ENCODE results near the gene MED17.
A peak's percentile ranks its signal among the peaks of the same experiment; 100 is the strongest.

MED17 gene

DNA sequence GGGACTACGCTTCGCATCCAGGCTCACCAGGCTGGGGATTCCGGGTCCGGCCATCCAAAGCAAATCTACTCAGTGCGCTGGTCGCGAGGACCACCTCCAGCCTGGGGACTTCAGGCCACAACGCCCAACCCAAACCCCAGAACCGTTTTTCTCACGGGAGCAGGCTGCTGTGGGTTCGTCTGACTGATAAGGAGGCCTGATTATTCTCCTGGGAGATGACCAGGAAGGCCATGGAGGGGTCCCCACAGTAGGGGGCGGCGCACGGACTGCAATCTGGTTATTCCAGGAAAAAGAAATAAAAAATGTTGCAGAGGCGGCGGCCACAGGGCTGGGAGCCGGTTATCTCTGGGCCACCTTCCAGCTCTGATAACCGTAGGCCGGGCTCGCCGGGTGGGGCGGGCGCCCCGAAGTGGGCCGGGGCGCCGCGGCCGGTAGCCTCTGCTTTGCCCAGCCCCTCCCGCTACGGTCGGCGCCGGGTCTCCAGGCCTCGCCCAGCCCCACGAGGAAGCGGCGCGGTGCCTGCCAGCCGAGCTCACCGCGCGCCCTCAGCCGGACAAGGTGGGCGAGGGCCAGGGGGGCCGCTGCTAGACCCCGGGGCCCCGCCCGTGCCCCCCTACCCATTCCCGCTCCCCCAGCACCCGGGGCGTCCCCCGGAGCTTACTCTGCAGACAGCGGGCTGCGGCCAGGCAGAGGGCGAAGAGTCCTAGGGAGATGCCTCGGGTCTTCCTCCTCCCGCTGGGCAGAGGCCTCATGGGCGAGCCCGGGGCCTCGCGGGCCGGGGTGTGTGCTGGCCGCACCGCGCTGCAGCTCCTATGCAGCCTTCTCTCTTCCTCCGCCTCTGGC lies 65.9 kb downstream of the MED17 start:
- peak; percentile 7 for DNase-seq (ENCODE audit: low spot score)

DNA sequence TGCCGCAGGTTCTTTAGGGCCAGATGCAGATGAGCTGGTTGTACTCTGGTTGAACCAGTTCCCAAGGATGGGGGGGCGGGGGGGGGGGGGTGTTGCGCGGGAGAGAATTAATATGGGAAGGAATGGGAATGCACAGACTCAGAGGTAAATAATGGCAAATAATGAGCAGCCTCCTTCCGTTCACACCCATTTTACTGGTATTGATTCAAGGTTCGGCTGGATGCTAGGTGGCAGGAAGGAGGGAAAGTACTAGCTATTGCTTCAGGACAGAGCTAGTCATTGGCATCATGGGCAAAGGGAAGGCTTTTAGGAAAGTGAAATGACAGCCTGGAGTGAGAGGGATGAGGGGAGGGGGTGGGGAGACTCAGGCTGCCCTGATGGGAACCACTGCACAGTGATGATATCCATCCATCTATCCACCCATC lies 66.5 kb downstream of the MED17 start, which contains the start of gene VSTM5:
Gene VSTM5, minus strand, starts transcription at position 25 of the 425 bp plus-strand sequence. CDS start 116 bp downstream, outside the sequence.
- peak; percentile 4 for DNase-seq (ENCODE audit: low spot score)

DNA sequence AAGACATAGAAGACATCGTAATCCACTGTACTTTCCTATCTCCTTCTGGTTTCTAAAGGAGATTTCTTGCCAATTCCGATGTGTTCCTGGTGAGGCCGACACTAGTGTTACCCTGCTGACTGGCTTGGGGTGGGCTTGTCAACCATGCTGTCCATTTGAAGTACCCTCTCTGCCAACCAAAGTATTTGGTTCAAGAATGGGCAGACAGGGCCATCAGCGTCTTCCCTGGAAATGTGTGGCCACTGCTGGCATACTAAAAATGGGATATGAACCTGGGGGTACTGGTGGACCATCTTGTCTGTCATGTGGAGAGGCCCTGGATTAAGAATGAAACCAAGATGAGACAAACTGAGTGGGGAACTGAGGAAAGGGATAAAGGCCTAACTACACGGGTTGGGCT lies 68.2 kb downstream of the MED17 start:
- DNase-seq (ENCODE audit: low spot score), result no peak

DNA sequence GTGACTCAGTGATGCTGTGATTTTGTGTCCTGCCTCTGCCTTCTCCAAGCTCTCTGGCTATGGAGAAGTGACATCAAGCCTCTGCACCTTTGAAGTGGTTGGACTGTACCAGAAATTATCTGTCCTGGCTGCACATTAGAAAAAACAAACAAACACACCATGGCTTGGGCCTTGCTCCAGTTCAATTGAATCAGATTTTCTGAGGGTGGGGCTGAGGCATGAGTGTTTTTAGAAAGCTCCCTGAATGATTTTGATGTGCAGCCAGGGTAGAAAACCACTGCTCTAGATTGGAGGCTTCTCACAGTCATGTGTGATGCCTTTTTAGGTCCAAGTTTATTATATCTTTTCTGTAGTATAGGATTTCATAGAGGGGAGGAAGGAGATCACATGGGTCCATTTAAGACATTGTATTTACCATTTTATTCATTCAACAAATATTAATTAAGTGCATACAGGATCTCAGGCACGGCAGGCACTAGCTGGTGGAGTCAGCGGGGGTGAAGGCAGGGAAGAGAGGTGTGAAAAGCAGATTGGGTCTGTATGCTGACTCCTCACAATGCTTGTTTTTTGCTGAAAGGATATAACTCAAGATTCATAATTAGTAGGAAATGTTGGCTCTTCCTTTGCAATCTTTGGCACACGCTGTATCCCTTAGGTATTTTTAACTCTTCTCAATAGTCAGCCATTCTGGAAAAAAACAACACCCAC lies 73.5 kb downstream of the MED17 start:
- peak; percentile 58 for DNase-seq (ENCODE audit: low spot score)

DNA sequence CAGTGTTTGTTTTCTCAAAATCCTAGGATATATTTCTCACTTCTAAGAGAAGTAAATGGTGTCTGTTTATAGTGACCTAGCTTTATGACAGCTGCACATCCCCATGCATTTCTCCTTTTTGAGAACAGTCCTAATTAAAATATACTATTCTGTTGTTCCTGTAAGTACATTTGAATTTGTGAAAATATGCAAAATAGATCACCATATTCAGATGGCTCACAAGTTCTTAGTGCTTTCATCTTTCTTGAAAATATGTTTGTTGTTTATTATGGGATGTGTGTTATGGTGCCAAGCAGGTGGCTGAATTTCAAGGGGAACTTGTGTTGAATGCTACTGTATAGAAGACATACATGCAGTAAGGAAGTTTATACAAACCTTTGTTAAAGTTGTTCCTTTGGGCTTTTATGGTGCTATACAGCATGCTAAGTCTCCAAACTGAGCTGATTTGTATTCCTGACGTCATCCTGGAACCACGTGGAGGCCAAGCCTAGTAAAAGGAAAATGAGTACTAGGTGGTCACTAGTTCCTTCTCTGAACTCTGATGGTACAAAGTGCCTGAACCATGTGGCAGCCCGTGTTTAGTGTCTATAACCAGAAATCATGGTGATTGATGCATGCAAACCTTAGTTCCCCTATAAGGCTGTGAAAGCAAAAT lies 74.2 kb downstream of the MED17 start:
- peak; percentile 9 for DNase-seq (ENCODE audit: low spot score)

DNA sequence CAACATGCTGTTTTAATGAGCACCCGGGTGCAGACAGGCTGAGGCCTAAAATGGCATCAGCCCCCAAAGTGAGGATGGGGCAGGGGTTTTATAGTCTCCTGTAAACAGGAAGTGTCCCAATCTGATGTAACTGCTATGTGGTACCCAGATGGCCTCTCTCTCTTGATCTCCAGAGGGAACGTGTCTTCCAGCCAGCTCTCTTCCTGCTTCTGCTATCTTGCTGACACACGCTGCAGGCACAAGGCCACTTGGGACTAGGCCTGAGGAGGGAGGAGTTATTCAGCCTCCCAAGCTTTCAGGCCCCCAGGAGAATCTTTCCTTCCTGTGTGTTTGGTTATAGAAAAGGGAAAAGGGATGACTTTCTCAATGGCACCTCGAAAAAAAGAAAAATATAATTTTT lies 77.7 kb downstream of the MED17 start:
- no peak for DNase-seq (ENCODE audit: low spot score)
